ENCODE results near the gene ENG. TPM values are rescaled to one million over a fixed set of nuclear protein-coding genes. Genes with fewer than 3 reads are reported as not detected.
A peak's percentile ranks its signal among the peaks of the same experiment; 100 is the strongest.

The ENG gene
- total and polyA plus RNA-seq, 2 of the 4 experiments (the other 2 are of a cell fraction): 3.6 to 83.3 TPM

DNA sequence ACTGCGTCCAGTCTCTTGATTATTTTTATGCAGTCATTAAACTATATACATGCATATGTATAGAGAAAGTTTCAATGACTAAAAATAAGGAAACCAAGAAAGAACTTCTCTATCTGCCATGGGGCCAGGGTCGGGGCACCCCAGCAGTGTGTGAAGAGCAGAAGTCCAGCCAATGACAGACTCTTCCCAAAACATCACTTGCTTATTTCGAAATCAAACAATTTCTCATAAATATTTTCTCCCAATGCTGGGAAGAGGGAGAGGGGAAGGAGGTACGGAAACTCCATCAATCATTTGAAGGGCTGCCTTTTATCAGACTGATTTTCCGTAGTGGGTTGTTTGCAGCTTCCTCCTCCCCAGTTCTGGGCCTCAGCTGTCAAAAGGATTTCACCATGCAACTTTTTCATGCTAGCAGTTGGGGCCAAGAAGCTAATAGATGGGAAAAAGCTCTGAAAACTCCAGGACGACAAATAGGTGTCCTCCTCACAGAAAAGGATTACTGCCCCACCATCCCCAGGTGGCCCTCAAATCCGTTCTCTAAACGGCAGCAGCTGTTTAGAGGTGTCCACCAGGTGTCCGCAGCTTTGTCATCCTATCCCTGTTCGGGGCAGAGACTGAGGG lies 52.4 kb downstream of the ENG start:
- dilution Hi-C loops (cut with HindIII; ENCODE audit: low sequenced_read_pairs, unreplicated experiment): no loop called here
- peaks cover 17% of the 10 kb centered on the region for H3K4me1 ChIP-seq (ENCODE audit: control insufficient read depth, insufficient read depth, low read length)

More for the DNA sequence above, 52.4 kb downstream of the ENG start:
- ChIA-PET CTCF (no interaction called here), POLR2A (ENCODE audit: unreplicated experiment) (interaction anchor here (1.5 kb wide), 1 partner anchor 9 kb away, joined by 15 read pairs; no protein-coding TSS in a partner anchor)
- peak overlapping the region; percentile 80 for H4K5ac ChIP-seq (ENCODE audit: low read depth, low read length)
- peaks cover 15% of the 10 kb centered on the region; the same call in 1 of the 2 replicates for H3K9me1 ChIP-seq (ENCODE audit: insufficient read depth, low read length)
- H4K91ac ChIP-seq (ENCODE audit: insufficient read depth, low read depth, low read length): peak overlapping the region; percentile 41; the same call in 1 of the 2 replicates
- TF ChIP-seq ELK1 (IDR thresholded peaks at IDR 0.05; ENCODE audit: borderline replicate concordance, low read depth, low read length) (no peak), CEBPB (IDR thresholded peaks at IDR 0.05; ENCODE audit: low read depth, low read length) (0 out of 2 replicates have a peak, but pooled peaks have one; percentile 1)
- no CpG with 5 or more reads among the region's 10 CpGs for WGBS, 2 experiments (ENCODE audit: extremely low coverage in 2 of 2, insufficient read length in 1 of 2)
- peak overlapping the region; percentile 60 for H3K4me3 ChIP-seq (ENCODE audit: insufficient read depth, low read depth, low read length)
- H3K4me2 ChIP-seq (ENCODE audit: low read depth, low read length): peak overlapping the region; percentile 89
- ATAC-seq (ENCODE audit: low read depth) (no peak), DNase-seq (no peak)
- no peaks in the 10 kb centered on the region for H3K9me3 ChIP-seq (ENCODE audit: control insufficient read depth, insufficient read depth, low read length)
- H3K14ac ChIP-seq (replicated peaks; ENCODE audit: low read depth, low read length): peak overlapping the region; percentile 35
- peak overlapping the region; percentile 1; the same call in 1 of the 2 replicates for H2AK5ac ChIP-seq (ENCODE audit: low read depth, low read length)
- peak overlapping the region; percentile 84 to 90 for H4K8ac ChIP-seq (ENCODE audit: low read depth in 2 of 2, low read length in 2 of 2)
- H2BK120ac ChIP-seq (ENCODE audit: low read depth, low read length): 0 out of 2 replicates have a peak overlapping the region, but pooled peaks have one; percentile 39
- peak overlapping the region; percentile 44; the same call in 1 of the 2 replicates for H3K18ac ChIP-seq (ENCODE audit: low read depth, low read length)
- H2BK20ac ChIP-seq (ENCODE audit: low read depth, low read length): no peak overlapping the region
- H3K36me3 ChIP-seq (ENCODE audit: control insufficient read depth, insufficient read depth, low read length): peaks cover 12% of the 10 kb centered on the region
- peaks cover 22 to 38% of the 10 kb centered on the region in 2 experiments for H3K79me1 ChIP-seq (ENCODE audit: low read depth in 1 of 2, low read length in 2 of 2)
- peak overlapping the region; percentile 33 for H3K4ac ChIP-seq (ENCODE audit: low read depth, low read length)
- H2AFZ ChIP-seq (replicated peaks; ENCODE audit: low read length, poor library complexity): peak overlapping the region; percentile 94
- H2BK15ac ChIP-seq (ENCODE audit: low read depth, low read length): no peak overlapping the region
- H3K27ac ChIP-seq (ENCODE audit: insufficient read depth, low read length): peak overlapping the region; percentile 74
- H4K20me1 ChIP-seq (ENCODE audit: insufficient read depth, low read length): no peaks in the 10 kb centered on the region
- H3K56ac ChIP-seq (ENCODE audit: extremely low read depth, insufficient read depth, low read length): no peak overlapping the region
- no TSS peak for BruUV-seq (replicated peaks)
- H2BK5ac ChIP-seq (ENCODE audit: low read depth, low read length, poor library complexity, severe bottlenecking): peak overlapping the region; percentile 9
- no peaks in the 10 kb centered on the region for H3K27me3 ChIP-seq (ENCODE audit: control insufficient read depth, insufficient read depth, low read length)
- peak overlapping the region; percentile 13 for H2AK9ac ChIP-seq (replicated peaks; ENCODE audit: low read depth, low read length, poor library complexity)
- H3K23ac ChIP-seq (ENCODE audit: low read depth, low read length): 0 out of 2 replicates have a peak overlapping the region, but pooled peaks have one; percentile 67
- intact Hi-C loops (cut with micrococcal nuclease): loop anchor here (5.0 kb wide), 2 partner anchors 50 to 115 kb away; partner anchors contain the start of genes ENG and ST6GALNAC4
- peak overlapping the region; percentile 65 for H3K9ac ChIP-seq (ENCODE audit: low read depth, low read length)
- in situ Hi-C loops (cut with MboI; ENCODE audit: low sequenced_read_pairs): no loop called here
